Natural killer cell (primary cell): ENCODE results near the gene ANGEL1. TPM values are rescaled to one million over a fixed set of nuclear protein-coding genes. Genes with fewer than 3 reads are reported as not detected.

ENCODE experiments used
- ATAC-seq, 3 donors: fragments of 150-1000 bp in 2 of 3; fragments of 200-7000 bp in 1 of 3; cut with Tn5 transposase; 1 replicate in 1 of 3; 2 replicates in 2 of 3; pipeline ENCODE4 v1.10.0; 2021; ENCODE audit warnings: mild to moderate bottlenecking in 2 of 3, moderate library complexity in 2 of 3
- DNase-seq, 2 donors: peaks; one replicate each; pipeline versions ENCODE4 v3.0.0 to v3.0.0-alpha.2; 2013 to 2021; ENCODE audit warnings: mixed read lengths in 1 of 2
- H3K27ac ChIP-seq: one replicate; pipeline ENCODE4 v1.5.1; 2013; ENCODE audit warnings: mild to moderate bottlenecking, low read length
- H3K27me3 ChIP-seq: one replicate; pipeline ENCODE4 v1.6.1; 2013; ENCODE audit warnings: low read length; ENCODE audit not compliant: control insufficient read depth, insufficient read depth
- H3K36me3 ChIP-seq: one replicate; pipeline ENCODE4 v1.6.1; 2013; ENCODE audit warnings: low read length; ENCODE audit not compliant: control insufficient read depth, insufficient read depth
- H3K4me1 ChIP-seq: one replicate; pipeline ENCODE4 v1.6.1; 2013; ENCODE audit warnings: low read length; ENCODE audit not compliant: control insufficient read depth, insufficient read depth
- H3K4me3 ChIP-seq: one replicate; pipeline ENCODE4 v1.5.1; 2013; ENCODE audit warnings: low read length
- H3K9me3 ChIP-seq: one replicate; pipeline ENCODE4 v1.6.1; 2013; ENCODE audit warnings: low read length; ENCODE audit not compliant: control insufficient read depth, insufficient read depth
- H3K27ac Mint-ChIP-seq, 2 donors: one replicate each; pipeline ENCODE4 v1.8.0; 2022; ENCODE audit warnings: mild to moderate bottlenecking in 2 of 2, mixed read lengths in 2 of 2, moderate library complexity in 1 of 2
- H3K27me3 Mint-ChIP-seq, 2 donors: one replicate each; pipeline ENCODE4 v1.8.0; 2022; ENCODE audit warnings: low read depth in 2 of 2, mixed read lengths in 2 of 2
- H3K36me3 Mint-ChIP-seq: one replicate; pipeline ENCODE4 v1.8.0; 2022; ENCODE audit warnings: mixed read lengths
- H3K4me1 Mint-ChIP-seq, 2 donors: one replicate each; pipeline ENCODE4 v1.8.0; 2022; ENCODE audit warnings: mixed read lengths in 2 of 2
- H3K4me3 Mint-ChIP-seq: one replicate; pipeline ENCODE4 v1.8.0; 2022; ENCODE audit warnings: mild to moderate bottlenecking, moderate library complexity, mixed read lengths
- H3K9me3 Mint-ChIP-seq, 2 donors: one replicate each; pipeline ENCODE4 v1.8.0; 2022; ENCODE audit warnings: mixed read lengths in 2 of 2
- WGBS: methylation state at CpG from one replicate; pipeline ENCODE4 v1.1.7; 2013; ENCODE audit warnings: missing lambda C conversion rate; ENCODE audit not compliant: insufficient coverage; 5-methylcytosine and 5-hydroxymethylcytosine counted together
- intact Hi-C: fragments of 100-400 bp; cut with micrococcal nuclease; formaldehyde crosslinking; loops from one replicate; pipeline ENCODE4 v1.14.2; 2022
- total RNA-seq, 4 donors: library from RNA; stranded (reverse); fragments of 120-200 nt in 1 of 4; gene quantifications; one replicate each; pipeline versions ENCODE4 v1.2.3 to v1.2.4, GENCODE V29; 2013 to 2022
- TF ChIP-seq, protein P1 (sequence below): fragments of 200-600 bp; IDR thresholded peaks from one replicate; pipeline ENCODE4 v1.8.0; 2022; ENCODE audit warnings: antibody characterized with exemption

Gene ANGEL1
- total RNA-seq, 3 donors from 2014 or later (not counting 1 experiment from before 2014, with no cell fraction given), result 12.2 to 20.2 (median 17.2) TPM

DNA sequence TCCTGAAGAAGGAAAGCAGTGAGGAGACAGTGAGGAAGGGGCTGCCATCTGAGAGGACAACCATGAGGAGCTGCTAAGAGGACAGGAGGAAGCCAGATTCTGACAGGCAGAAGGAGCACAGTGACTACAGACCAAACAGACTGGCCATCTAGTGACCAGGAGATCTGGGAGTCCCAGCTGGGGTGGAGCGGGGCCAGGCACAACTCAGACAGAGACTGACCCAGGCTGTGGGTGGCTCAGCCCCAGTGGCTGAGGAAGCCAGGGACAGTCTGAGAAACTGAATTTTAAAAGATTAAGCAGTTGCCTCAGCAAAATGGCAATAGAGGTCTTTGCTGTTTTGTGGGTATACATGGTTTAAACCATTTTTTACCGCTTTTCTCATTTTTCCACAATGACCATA is 42.4 kb upstream of the ANGEL1 start:
- ATAC-seq (no peak), DNase-seq (no peak)
- Histone ChIP-seq H3K4me1 (no peaks in the 10 kb centered on the region), H3K36me3 (no peaks in the 10 kb centered on the region), H3K27me3 (no peaks in the 10 kb centered on the region), H3K27ac (no peak overlapping the region), H3K9me3 (no peaks in the 10 kb centered on the region), H3K4me3 (no peak overlapping the region)
- TF ChIP-seq, protein P1, sequence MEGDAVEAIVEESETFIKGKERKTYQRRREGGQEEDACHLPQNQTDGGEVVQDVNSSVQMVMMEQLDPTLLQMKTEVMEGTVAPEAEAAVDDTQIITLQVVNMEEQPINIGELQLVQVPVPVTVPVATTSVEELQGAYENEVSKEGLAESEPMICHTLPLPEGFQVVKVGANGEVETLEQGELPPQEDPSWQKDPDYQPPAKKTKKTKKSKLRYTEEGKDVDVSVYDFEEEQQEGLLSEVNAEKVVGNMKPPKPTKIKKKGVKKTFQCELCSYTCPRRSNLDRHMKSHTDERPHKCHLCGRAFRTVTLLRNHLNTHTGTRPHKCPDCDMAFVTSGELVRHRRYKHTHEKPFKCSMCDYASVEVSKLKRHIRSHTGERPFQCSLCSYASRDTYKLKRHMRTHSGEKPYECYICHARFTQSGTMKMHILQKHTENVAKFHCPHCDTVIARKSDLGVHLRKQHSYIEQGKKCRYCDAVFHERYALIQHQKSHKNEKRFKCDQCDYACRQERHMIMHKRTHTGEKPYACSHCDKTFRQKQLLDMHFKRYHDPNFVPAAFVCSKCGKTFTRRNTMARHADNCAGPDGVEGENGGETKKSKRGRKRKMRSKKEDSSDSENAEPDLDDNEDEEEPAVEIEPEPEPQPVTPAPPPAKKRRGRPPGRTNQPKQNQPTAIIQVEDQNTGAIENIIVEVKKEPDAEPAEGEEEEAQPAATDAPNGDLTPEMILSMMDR, result no peak
- H3K36me3 Mint-ChIP-seq, result no peaks in the 10 kb centered on the region
- H3K9me3 Mint-ChIP-seq, result no peaks in the 10 kb centered on the region
- no peak overlapping the region for H3K4me3 Mint-ChIP-seq
- WGBS, result 96% methylated on average over 1 of the region's 2 CpGs
- H3K27ac Mint-ChIP-seq, result no peak overlapping the region
- H3K27me3 Mint-ChIP-seq, result peaks cover 0 to 25% of the 10 kb centered on the region in 2 donors
- H3K4me1 Mint-ChIP-seq, result no peaks in the 10 kb centered on the region
- intact Hi-C loops, result no loop called here

DNA sequence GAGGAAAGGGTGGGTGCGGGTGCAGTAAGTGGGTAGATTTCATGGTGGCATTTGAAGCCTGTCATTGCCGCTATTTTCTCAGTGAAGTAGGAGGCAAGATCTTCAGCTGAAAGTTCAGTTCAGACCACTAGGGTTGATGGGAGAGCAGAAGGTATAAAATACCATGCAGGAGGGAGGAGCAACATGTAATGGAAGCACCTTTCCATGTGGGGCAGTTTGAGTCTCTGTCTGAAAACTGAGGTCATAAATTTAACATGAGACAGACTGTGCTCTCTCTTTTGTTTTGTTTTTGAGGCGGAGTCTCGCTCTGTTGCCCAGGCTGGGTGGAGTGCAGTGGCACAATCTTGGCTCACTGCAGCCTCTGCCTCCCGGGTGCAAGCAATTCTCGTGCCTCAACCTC is 36.2 kb upstream of the ANGEL1 start:
- TF ChIP-seq, protein P1, result no peak
- no peak overlapping the region for H3K27ac ChIP-seq
- no peaks in the 10 kb centered on the region for H3K9me3 ChIP-seq
- Mint-ChIP-seq H3K9me3 (no peaks in the 10 kb centered on the region), H3K4me1 (peaks cover 0 to 4% of the 10 kb centered on the region in 2 donors), H3K27ac (no peak overlapping the region), H3K4me3 (no peak overlapping the region), H3K36me3 (no peaks in the 10 kb centered on the region), H3K27me3 (peaks cover 11 to 17% of the 10 kb centered on the region in 2 donors)
- ATAC-seq (no peak), DNase-seq (no peak)
- WGBS, result 91% methylated on average over 6 of the region's 6 CpGs
- H3K36me3 ChIP-seq, result no peaks in the 10 kb centered on the region
- intact Hi-C loops, result no loop called here
- no peak overlapping the region for H3K4me3 ChIP-seq
- H3K27me3 ChIP-seq, result no peaks in the 10 kb centered on the region
- H3K4me1 ChIP-seq, result peaks cover 5% of the 10 kb centered on the region

DNA sequence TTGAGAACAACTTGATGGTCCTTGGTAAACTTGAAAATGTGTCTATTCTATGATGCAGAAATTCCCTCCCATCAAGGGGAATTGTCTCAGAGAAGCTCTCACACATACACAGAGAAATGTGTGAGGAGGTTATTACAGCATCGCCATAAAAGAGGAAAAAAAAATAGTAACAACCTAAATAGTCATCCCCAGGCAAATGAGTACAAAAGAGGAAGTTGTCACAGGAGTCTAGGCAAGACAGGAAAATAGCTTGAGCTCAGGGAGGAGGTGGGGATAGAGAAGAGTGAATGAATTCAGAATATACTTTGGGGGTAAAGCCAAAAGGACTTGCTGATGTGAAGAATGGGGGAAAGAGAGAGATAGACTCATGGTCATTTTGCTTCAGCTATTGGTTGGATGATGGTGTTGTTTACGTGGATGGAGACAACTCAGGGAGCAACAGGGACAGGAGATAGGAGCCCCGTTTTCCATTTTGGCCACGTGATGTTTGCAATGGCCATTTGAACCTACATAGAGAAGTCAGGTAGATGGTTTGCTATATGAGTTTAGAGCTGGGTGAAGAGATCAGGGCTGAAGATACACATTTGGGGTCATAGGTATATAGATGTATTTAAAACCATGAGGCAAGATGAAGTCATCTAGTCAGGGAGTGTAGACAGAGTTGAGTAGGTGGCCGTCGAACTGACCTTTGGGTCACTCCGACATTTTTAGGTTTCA is 33.8 kb upstream of the ANGEL1 start:
- Mint-ChIP-seq H3K27me3 (peaks cover 11 to 14% of the 10 kb centered on the region in 2 donors), H3K36me3 (no peaks in the 10 kb centered on the region), H3K9me3 (no peaks in the 10 kb centered on the region), H3K4me1 (peaks cover 0 to 4% of the 10 kb centered on the region in 2 donors), H3K4me3 (no peak overlapping the region), H3K27ac (no peak overlapping the region)
- Histone ChIP-seq H3K27me3 (no peaks in the 10 kb centered on the region), H3K9me3 (no peaks in the 10 kb centered on the region), H3K4me1 (peaks cover 5% of the 10 kb centered on the region), H3K27ac (no peak overlapping the region), H3K4me3 (no peak overlapping the region), H3K36me3 (no peaks in the 10 kb centered on the region)
- DNase-seq (no peak), ATAC-seq (no peak)
- intact Hi-C loops, result no loop called here
- TF ChIP-seq, protein P1, result no peak
- WGBS, result 80% methylated on average over 6 of the region's 7 CpGs

DNA sequence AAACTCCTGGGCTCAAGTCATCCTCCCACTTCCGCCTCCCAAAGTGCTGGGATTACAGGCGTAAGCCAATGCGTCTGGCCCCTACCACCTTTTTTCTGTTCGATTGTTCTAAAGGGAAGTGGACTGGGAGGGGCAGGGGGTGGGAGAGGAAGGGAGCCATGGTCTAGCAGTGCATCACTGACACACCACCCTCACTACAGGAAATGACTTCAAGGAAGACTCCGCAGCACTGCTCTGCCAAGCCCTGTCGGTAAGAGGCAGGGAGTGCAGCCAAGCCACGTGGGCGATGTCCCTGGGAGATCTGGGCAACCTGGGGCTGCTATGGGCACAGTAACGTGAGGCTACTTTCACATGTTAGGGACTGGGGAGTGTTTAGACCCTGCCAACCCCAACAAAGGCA is 31.5 kb upstream of the ANGEL1 start:
- ATAC-seq (peak; percentile 83 to 98 (median 94)), DNase-seq (peak in 1 of 2 donors; percentile 72)
- Histone ChIP-seq H3K4me3 (no peak overlapping the region), H3K27ac (no peak overlapping the region), H3K36me3 (no peaks in the 10 kb centered on the region), H3K4me1 (peaks cover 5% of the 10 kb centered on the region), H3K9me3 (no peaks in the 10 kb centered on the region), H3K27me3 (no peaks in the 10 kb centered on the region)
- intact Hi-C loops, result no loop called here
- Mint-ChIP-seq H3K27ac (no peak overlapping the region), H3K36me3 (no peaks in the 10 kb centered on the region), H3K4me3 (no peak overlapping the region), H3K4me1 (peaks cover 0 to 4% of the 10 kb centered on the region in 2 donors), H3K27me3 (peaks cover 11 to 14% of the 10 kb centered on the region in 2 donors), H3K9me3 (no peaks in the 10 kb centered on the region)
- TF ChIP-seq, protein P1, result no peak
- WGBS, result 54% methylated on average over 7 of the region's 9 CpGs
